Liver (tissue), 9 donors: ENCODE measurements around the gene UFD1. TPM values are rescaled to one million over a fixed set of nuclear protein-coding genes. Genes with fewer than 3 reads are reported as not detected.

Experiments
- DNase-seq: peaks from one replicate; pipeline ENCODE4 v3.0.0-alpha.2; 2017; ENCODE audit warnings: low spot score
- H3K27ac ChIP-seq, 2 donors: one replicate each; pipeline ENCODE4 v1.7.0; 2013; ENCODE audit warnings: inconsistent platforms in 2 of 2, low read length in 2 of 2, control low read depth in 1 of 2, low read depth in 1 of 2, mild to moderate bottlenecking in 1 of 2
- H3K27me3 ChIP-seq, 4 donors: one replicate each; pipeline versions ENCODE4 v1.6.1 to v1.7.0; 2013; ENCODE audit warnings: low read length in 3 of 4, inconsistent platforms in 1 of 4, mild to moderate bottlenecking in 1 of 4, moderate library complexity in 1 of 4; ENCODE audit not compliant: control insufficient read depth in 4 of 4, insufficient read depth in 4 of 4
- H3K36me3 ChIP-seq, 4 donors: one replicate each; pipeline versions ENCODE4 v1.6.1 to v1.7.0; 2013; ENCODE audit warnings: low read length in 3 of 4, mild to moderate bottlenecking in 3 of 4, low read depth in 1 of 4, moderate library complexity in 1 of 4; ENCODE audit not compliant: control insufficient read depth in 4 of 4, insufficient read depth in 3 of 4
- H3K4me1 ChIP-seq, 4 donors: one replicate each; pipeline versions ENCODE4 v1.6.1 to v1.7.0; 2013; ENCODE audit warnings: low read length in 3 of 4, mild to moderate bottlenecking in 3 of 4, moderate library complexity in 1 of 4; ENCODE audit not compliant: control insufficient read depth in 4 of 4, insufficient read depth in 4 of 4
- H3K4me3 ChIP-seq, 3 donors: one replicate each; pipeline versions ENCODE4 v1.6.1 to v1.7.0; 2013; ENCODE audit warnings: low read length in 3 of 3, control low read depth in 1 of 3, low read depth in 1 of 3, mild to moderate bottlenecking in 1 of 3
- H3K9ac ChIP-seq, 2 donors: one replicate each; pipeline ENCODE4 v1.7.0; 2013; ENCODE audit warnings: low read length in 2 of 2, mild to moderate bottlenecking in 2 of 2, moderate library complexity in 2 of 2, control low read depth in 1 of 2, low read depth in 1 of 2
- H3K9me3 ChIP-seq, 4 donors: one replicate each; pipeline versions ENCODE4 v1.6.1 to v1.7.0; 2013; ENCODE audit warnings: low read length in 3 of 4; ENCODE audit not compliant: control insufficient read depth in 4 of 4
- ATF3 ChIP-seq: IDR thresholded peaks from 2 replicates; pipeline ENCODE4 v1.6.1; 2016; ENCODE audit warnings: antibody characterized with exemption
- CTCF ChIP-seq: fragments of 150-350 bp; IDR thresholded peaks from 2 replicates; pipeline ENCODE4 v1.5.1; 2017; ENCODE audit warnings: improper control_type of control experiment, low read depth, low read length; ENCODE audit not compliant: missing input control
- EGR1 ChIP-seq, 2 donors: IDR thresholded peaks; 2 replicates each; pipeline ENCODE4 v1.6.1; 2016 to 2018; ENCODE audit warnings: antibody characterized with exemption in 2 of 2, low read depth in 2 of 2
- FOXA1 ChIP-seq: IDR thresholded peaks from 2 replicates; pipeline ENCODE4 v1.6.1; 2016; ENCODE audit warnings: antibody characterized with exemption
- FOXA2 ChIP-seq: IDR thresholded peaks from 2 replicates; pipeline ENCODE4 v1.6.1; 2016; ENCODE audit warnings: antibody characterized with exemption
- GABPA ChIP-seq, 2 donors: IDR thresholded peaks in 1 of 2; conservative IDR thresholded peaks in 1 of 2; 2 replicates each; pipeline ENCODE4 v1.6.1; 2016; ENCODE audit warnings: antibody characterized with exemption in 2 of 2, mild to moderate bottlenecking in 1 of 2, moderate library complexity in 1 of 2
- HNF4A ChIP-seq, 2 donors: conservative IDR thresholded peaks; 2 replicates each; pipeline ENCODE4 v1.6.1; 2016; ENCODE audit warnings: antibody characterized with exemption in 2 of 2, mild to moderate bottlenecking in 2 of 2
- HNF4G ChIP-seq: IDR thresholded peaks from 2 replicates; pipeline ENCODE4 v1.6.1; 2016; ENCODE audit warnings: antibody characterized with exemption
- JUND ChIP-seq, 2 donors: IDR thresholded peaks; 2 replicates each; pipeline ENCODE4 v1.6.1; 2016; ENCODE audit warnings: antibody characterized with exemption in 2 of 2
- MAX ChIP-seq: IDR thresholded peaks from 2 replicates; pipeline ENCODE4 v1.6.1; 2016; ENCODE audit warnings: antibody characterized with exemption
- NR2F2 ChIP-seq: IDR thresholded peaks from 2 replicates; pipeline ENCODE4 v1.6.1; 2016; ENCODE audit warnings: antibody characterized with exemption
- RAD21 ChIP-seq, 2 donors: IDR thresholded peaks; 2 replicates each; pipeline ENCODE4 v1.6.1; 2016; ENCODE audit warnings: antibody characterized with exemption in 2 of 2, mild to moderate bottlenecking in 2 of 2
- REST ChIP-seq: IDR thresholded peaks from 2 replicates; pipeline ENCODE4 v1.6.1; 2016; ENCODE audit warnings: antibody characterized with exemption, mild to moderate bottlenecking
- SP1 ChIP-seq: IDR thresholded peaks from 2 replicates; pipeline ENCODE4 v1.6.1; 2018; ENCODE audit warnings: antibody characterized with exemption, mild to moderate bottlenecking
- TAF1 ChIP-seq: conservative IDR thresholded peaks from 2 replicates; pipeline ENCODE4 v1.6.1; 2016; ENCODE audit warnings: antibody characterized with exemption, mild to moderate bottlenecking
- YY1 ChIP-seq: IDR thresholded peaks from 2 replicates; pipeline ENCODE4 v1.6.1; 2016; ENCODE audit warnings: antibody characterized with exemption, mild to moderate bottlenecking
- WGBS: extraction: QIAGEN DNeasy Blood & Tissue Kit; methylation state at CpG from one replicate; pipeline ENCODE4 v1.1.7; 2013; 5-methylcytosine and 5-hydroxymethylcytosine counted together
- polyA plus RNA-seq, 2 donors: library from polyadenylated mRNA; stranded (reverse) in 1 of 2; unstranded in 1 of 2; fragments of 200-250 nt in 1 of 2; fragments of >200 nt in 1 of 2; fragmentation: Nextera tagmentation in 1 of 2; extraction: Ambion mirVana in 1 of 2; gene quantifications; one replicate each; pipeline versions ENCODE4 v1.2.1 to v1.2.3, GENCODE V29; 2013 to 2015
- total RNA-seq, 2 donors: library from RNA; depleted of rRNA; stranded (reverse); fragments of >200 nt; gene quantifications; one replicate each; pipeline ENCODE4 v1.2.3, GENCODE V29; 2014
- donor health status: healthy.
- donor health status: healthy.
- donor health status: healthy.
- donor health status: healthy.
- donor health status: healthy.

The UFD1 gene
- total and polyA plus RNA-seq, 4 donors = 28.2 to 64.2 (median 54.6) TPM

- 99% methylated on average over 6 of the region's 6 CpGs for WGBS
- H3K9me3 ChIP-seq = no peaks in the 10 kb centered on the region
- no peak for DNase-seq
Measured at GRCh38 chr22:19400881-19401280, 78.1 kb downstream of the UFD1 start.

More at GRCh38 chr22:19400881-19401280, 78.1 kb downstream of the UFD1 start:
- no peak overlapping the region for H3K9ac ChIP-seq
- H3K36me3 ChIP-seq = peaks cover 17 to 65% (median 42%) of the 10 kb centered on the region in 4 donors
- H3K4me3 ChIP-seq = no peak overlapping the region
- no peak overlapping the region for H3K27ac ChIP-seq
- peaks cover 0 to 10% (median 5%) of the 10 kb centered on the region in 4 donors for H3K4me1 ChIP-seq
- no peak for TF ChIP-seq FOXA1
- no peak for TF ChIP-seq SP1
- no peak for TF ChIP-seq ATF3
- TF ChIP-seq HNF4G = no peak
- TF ChIP-seq EGR1 (IDR thresholded peaks at IDR 0.05; ENCODE audit: low read depth in 2 of 2) = no peak
- no peak for TF ChIP-seq TAF1
- no peak for TF ChIP-seq REST
- TF ChIP-seq MAX = no peak
- TF ChIP-seq NR2F2 = no peak
- no peak for TF ChIP-seq GABPA (IDR thresholded peaks at IDR 0.05 in 1 of 2, conservative IDR thresholded peaks at IDR 0.05 in 1 of 2)
- TF ChIP-seq FOXA2 = no peak
- no peak for TF ChIP-seq YY1
- TF ChIP-seq HNF4A (conservative IDR thresholded peaks at IDR 0.05) = no peak
- no peak for TF ChIP-seq CTCF
- TF ChIP-seq RAD21 (IDR thresholded peaks at IDR 0.05) = no peak
- no peak for TF ChIP-seq JUND (IDR thresholded peaks at IDR 0.05)
- no peaks in the 10 kb centered on the region for H3K27me3 ChIP-seq

Other genes starting within 250 kb of the UFD1 start
- 1 to 10 TPM; 2.7 to 4.8 TPM for gene CLTCL1, start 187.5 kb downstream of the UFD1 start, total RNA-seq
- 1 to 10 TPM; 2.0 to 2.4 TPM for gene CLTCL1, start 187.5 kb downstream of the UFD1 start, polyA plus RNA-seq
- gene HIRA, start 47.5 kb downstream of the UFD1 start, total RNA-seq = 10 to 100 TPM; 24.5 to 32.5 TPM
- 10 to 100 TPM in 1 of 2 donors, 1 to 10 TPM in 1; 4.1 to 21.6 TPM for gene HIRA, start 47.5 kb downstream of the UFD1 start, polyA plus RNA-seq
- 10 to 100 TPM; 11.3 to 26.4 TPM for gene MRPL40, start 46.6 kb downstream of the UFD1 start, total RNA-seq
- 10 to 100 TPM; 28.9 to 52.0 TPM for gene MRPL40, start 46.6 kb downstream of the UFD1 start, polyA plus RNA-seq
- gene C22orf39, start 31.5 kb downstream of the UFD1 start, total RNA-seq = 10 to 100 TPM; 12.4 to 22.4 TPM
- gene C22orf39, start 31.5 kb downstream of the UFD1 start, polyA plus RNA-seq = 10 to 100 TPM; 11.3 to 14.6 TPM
- gene CDC45, start 727 bp upstream of the UFD1 start, total RNA-seq = 10 to 100 TPM in 1 of 2 donors, under 1 TPM in 1; 0.33 to 15.5 TPM
- 1 to 10 TPM in 1 of 2 donors, under 1 TPM in 1; 0.43 to 1.4 TPM for gene CDC45, start 727 bp upstream of the UFD1 start, polyA plus RNA-seq
- 10 to 100 TPM; 23.0 to 31.5 TPM for gene CLDN5, start 45.2 kb upstream of the UFD1 start, total RNA-seq
- gene CLDN5, start 45.2 kb upstream of the UFD1 start, polyA plus RNA-seq = 10 to 100 TPM; 15.6 to 21.9 TPM
- 1 to 10 TPM; 3.3 to 3.5 TPM for gene SEPTIN5, start 235.3 kb upstream of the UFD1 start, total RNA-seq
- 1 to 10 TPM in 1 of 2 donors, under 1 TPM in 1; 0.26 to 2.2 TPM for gene SEPTIN5, start 235.3 kb upstream of the UFD1 start, polyA plus RNA-seq
- gene GP1BB, start 244.3 kb upstream of the UFD1 start, total RNA-seq = 1 to 10 TPM in 1 of 2 donors, not detected in 1; 5.7 TPM
- gene GP1BB, start 244.3 kb upstream of the UFD1 start, polyA plus RNA-seq = under 1 TPM; 0.38 to 0.51 TPM